NCI-H526 treated with DMSO at 0.1 percent for 48 hours (cell line): ENCODE data around the gene VPS13C.
A peak's percentile ranks its signal among the peaks of the same experiment; 100 is the strongest.

Source experiments
- DNase-seq: peaks from one replicate; lab custom pipeline; 2025; lab: John Stamatoyannopoulos, UW

VPS13C gene

GRCh38 chr15:62060113-62060895 is at the start of gene VPS13C:
Gene VPS13C, minus strand, starts transcription at chr15:62060447. Its CDS starts 73 bp downstream, at chr15:62060374.
- peak; percentile 92 for DNase-seq

GRCh38 chr15:62109437-62109836 is 49.2 kb upstream of the VPS13C start:
- DNase-seq = no peak

DNA sequence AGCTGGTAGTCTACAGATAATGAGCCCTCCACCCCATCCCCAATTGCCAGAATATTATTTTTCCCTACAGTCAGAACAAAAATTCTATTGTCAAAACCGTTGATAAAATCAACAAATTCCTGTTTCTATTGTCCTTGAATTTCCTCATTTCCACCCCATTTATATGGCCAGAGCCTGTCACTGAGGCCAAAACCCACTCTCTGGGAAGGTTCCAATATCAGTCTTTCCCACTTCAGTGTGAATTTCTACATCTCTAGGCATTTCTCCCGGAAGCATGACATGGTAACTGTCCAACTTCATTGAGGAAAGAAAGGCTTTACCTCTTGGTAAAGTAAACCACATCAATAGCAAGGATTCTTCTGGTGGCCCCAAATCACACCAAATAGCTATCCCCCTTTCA is 48.2 kb upstream of the VPS13C start:
- no peak for DNase-seq

- DNase-seq = no peak
These were observed 47.4 kb upstream of the VPS13C start for GRCh38 chr15:62107571-62108121.

DNA sequence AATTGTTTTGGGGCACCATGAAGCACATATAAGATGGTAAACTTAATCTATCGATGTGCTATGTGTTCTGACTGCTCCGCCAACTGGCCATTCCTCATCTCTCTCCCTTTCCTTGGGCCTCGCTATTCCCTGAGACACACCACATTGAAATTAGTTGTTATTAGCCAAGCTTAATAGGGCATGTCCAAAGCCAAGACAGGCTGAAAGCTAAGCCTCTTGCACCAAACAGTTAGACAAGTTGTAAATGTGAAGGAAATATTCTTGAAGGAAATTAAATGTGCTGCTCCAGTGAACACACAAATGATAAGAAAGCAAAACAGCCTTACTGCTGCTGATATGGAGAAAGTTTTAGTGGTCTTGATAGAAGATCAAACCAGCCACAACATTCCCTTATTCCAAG is 45.8 kb upstream of the VPS13C start:
- DNase-seq = no peak

DNA sequence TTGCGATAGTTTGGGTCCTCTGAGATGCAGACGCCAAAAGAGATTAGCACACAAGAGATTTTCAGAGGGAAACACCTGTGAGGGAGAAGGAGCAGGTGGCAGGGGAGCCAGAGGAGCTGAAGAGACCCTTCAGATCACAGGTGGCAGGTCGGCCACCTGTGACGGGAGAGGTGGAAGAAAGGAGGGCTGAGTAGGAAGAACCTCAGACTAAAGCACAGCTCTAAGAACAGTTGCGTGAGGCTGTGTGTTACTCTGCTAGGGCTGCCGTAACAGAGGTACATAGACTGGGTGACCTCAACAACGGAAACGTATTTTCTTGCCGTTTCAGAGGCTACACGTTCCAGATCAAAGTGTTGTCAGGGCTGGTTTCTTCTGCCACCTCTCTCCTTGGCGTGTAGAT is 45.0 kb upstream of the VPS13C start:
- no peak for DNase-seq

DNA sequence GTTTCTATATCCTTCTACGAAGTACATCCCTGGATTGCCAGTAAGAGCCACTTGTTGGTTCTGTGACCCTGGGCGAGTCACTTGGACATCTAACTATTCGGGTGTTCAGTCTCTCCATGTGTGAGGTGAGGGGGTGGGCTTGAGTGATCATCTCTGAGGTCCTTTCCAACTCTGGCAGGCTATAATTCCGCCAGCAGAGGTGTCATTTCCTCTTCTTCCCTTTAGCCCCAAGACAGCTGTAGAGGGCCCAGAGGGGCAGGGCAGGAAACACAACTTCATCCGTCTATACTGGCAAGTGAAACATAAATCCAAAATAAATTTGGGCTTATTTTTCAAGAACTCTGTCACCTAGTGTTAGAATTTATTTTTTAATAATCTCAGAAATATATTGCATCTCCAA is 44.6 kb upstream of the VPS13C start:
- no peak for DNase-seq

- DNase-seq = no peak
These were observed 44.2 kb upstream of the VPS13C start for GRCh38 chr15:62104401-62104800.

DNA sequence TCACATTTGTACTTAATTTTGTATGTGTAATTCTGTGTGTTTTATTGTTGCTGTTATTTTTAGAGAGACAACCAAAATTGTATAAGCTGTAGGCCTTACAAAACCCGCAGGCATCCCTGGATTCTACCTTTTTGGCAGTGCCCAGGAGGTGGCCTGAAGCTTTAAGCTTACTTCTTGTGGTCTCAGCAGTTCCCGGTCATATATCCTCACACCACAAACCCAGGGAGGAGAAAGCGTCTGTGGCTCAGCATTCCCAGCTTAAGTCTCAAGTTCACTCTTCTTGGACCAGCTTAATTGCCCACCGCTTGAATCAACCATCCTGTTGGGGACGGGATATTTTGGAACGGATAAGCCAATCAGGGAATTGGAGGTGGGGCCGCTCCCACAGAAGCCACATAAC is 43.2 kb upstream of the VPS13C start:
- no peak for DNase-seq

- no peak for DNase-seq
These were observed 38.9 kb upstream of the VPS13C start for GRCh38 chr15:62099094-62099601.

DNA sequence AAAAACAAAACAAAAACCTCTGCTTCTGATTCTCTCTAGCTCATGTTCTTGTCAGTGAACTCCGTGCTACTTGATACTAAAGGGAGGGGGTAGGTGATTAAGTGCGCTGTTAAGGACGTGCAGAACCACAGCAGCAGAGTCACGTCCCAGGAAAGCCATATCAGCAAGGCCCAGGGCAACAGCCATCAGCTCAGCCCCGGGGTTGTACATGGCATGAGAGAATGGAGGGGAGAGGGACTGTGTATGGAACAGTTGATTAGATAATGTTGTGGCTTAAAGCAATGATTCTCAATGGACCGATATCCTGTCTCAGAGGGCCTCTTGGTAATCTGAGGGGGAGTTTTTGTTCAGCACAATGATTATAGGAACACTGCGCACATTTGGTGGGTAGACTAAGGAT is 34.1 kb upstream of the VPS13C start:
- DNase-seq = no peak

DNA sequence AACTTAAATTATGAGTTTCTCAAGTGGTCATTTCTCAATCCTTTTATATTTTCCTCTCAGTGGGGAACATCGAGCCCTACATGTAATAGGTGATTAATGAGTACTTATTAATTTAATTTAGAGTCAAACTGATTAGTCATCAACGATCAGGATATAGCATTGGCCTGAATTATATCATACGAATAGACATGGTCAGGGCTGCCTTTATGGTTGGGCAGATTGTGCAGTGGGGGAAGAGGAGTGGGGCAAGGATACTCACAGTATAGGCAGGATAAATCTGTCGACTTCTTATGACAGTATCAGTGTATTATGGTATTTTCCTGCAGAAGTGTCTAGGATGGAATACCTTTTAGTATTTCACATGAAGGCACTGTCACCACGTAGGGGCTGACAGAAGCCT is 33.6 kb upstream of the VPS13C start:
- DNase-seq = no peak

DNA sequence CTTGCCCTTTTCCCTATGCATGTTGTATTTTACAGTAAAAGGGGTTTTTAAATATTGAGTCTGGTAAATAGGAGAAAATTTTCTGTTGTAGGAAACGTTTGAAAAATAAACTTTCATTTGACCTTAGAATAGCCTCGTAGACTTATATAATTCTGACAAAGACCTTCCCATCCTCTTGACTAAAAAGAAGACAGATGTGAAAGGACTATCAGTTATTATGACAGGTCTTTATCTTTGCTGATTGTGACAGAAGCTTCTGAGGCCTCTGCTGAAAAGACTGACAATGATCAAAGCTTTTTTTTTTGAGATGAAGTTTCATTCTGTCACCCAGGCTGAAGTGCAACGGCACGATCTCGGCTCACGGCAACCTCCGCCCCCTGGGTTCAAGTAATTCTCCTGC is 30.7 kb upstream of the VPS13C start:
- DNase-seq = no peak

DNA sequence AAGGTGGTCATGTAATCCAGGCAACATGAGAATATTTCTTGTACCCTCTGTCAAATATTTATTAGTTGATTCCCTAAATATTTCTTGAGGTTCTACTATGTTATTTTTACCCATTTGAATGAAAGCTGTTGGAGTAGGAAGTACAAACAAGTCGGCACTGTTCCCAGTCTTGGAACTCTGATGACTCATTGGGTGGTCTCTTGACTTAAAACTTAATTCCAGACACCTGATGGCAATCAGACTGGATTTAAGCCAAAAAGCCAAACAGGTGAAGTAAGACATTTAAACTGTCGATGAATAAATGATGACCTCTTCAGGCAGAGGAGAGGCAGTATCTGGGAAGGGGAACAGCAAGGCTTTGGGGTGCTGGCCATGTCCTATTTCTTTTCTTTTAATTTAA is 29.4 kb upstream of the VPS13C start:
- DNase-seq = no peak

- DNase-seq = no peak
These were observed 28.1 kb upstream of the VPS13C start for GRCh38 chr15:62088353-62088693.

GRCh38 chr15:62087671-62088352 is 27.6 kb upstream of the VPS13C start:
- no peak for DNase-seq

GRCh38 chr15:62085740-62086139 is 25.5 kb upstream of the VPS13C start:
- no peak for DNase-seq

- DNase-seq = no peak
These were observed 23.2 kb upstream of the VPS13C start for GRCh38 chr15:62083194-62084154.

DNA sequence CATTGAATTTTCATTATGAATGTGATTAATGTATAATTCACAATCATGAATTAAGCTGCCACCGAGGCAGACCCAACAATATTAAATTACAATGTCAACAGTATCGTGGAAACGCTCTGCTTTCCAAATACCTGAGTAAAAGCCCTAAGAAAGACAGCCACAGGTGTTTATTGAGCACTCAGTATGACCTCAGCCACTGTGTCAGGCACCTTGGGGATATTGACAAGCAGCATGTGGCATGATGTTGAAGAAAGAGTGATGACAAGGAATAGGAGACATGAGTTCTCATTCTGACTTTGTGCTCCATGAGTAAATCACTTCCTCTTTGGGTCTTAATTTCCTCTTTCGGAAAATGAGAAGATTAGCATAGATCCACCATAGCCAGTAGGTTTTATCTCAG is 19.3 kb upstream of the VPS13C start:
- DNase-seq = no peak

DNA sequence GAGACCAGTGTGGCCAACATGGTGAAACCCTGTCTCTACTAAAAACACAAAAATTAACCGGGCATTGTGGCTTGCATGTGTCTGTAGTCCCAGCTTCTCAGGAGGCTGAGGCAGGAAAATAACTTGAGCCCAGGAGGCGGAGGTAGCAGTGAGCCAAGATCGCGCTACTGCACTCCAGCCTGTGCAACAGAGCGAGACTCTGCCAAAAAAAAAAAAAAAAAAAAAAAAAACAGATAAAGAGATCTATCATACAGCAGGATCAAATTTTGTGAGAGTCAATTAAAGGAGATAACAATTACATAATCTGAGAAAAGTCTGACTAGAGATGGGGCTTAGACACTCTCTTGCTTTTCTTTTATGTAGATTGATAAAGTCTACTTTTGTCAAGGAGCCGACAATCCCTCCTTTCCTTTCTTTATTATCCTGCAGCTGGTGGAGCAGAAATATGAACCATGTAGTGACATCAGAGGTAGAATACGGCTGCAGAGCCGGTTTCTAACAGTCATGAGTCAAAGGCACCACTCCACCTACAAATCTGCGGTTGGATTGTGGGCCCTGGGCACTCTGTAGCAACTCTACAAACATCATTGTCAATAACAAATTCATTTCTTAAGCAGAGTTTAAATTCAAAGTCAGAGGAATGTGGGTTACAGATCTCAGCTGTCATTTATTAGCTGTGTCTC is 15.5 kb upstream of the VPS13C start:
- DNase-seq = peak; percentile 18

DNA sequence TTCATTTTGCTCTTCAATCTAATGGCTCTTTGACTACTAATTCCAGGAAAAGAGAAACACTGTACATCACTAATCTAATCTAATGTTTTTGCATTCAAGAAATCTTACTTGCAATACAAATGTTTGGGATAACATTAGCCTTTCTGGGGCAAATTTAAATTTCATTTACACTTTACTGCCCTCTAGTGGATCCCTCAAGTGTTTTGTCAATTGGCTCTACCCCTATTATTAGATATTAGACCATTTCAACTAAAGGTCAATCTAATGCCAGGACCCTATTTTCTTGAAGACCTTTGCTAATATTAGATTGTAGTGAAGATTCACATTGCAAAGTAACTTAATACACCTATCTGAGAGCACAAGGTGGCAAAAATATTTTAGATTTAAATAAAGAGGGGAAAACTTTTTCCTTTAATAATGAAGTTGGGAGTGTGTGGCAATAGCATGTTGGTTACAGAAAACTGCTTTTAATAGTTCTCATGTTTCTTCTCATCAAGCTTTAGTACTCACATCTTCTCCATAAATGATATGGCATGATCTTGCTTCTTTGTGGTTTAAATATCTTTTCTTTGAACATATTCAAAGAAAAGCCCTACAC is 11.6 kb upstream of the VPS13C start:
- peak; percentile 5 for DNase-seq
